H9 (cell line): Measurements from ENCODE around the gene TBPL1. TPM values are rescaled to one million over a fixed set of nuclear protein-coding genes. Genes with fewer than 3 reads are reported as not detected.

Source experiments
- DNase-seq: peaks from one replicate; pipeline ENCODE4 v3.0.0-alpha.2; 2017
- H2AFZ ChIP-seq: one replicate; pipeline ENCODE4 v1.6.1; 2013; ENCODE audit warnings: mild to moderate bottlenecking, low read length, control low read depth, moderate library complexity
- H2AK5ac ChIP-seq: 2 replicates; pipeline ENCODE4 v1.6.1; 2013; ENCODE audit warnings: low read length, control low read depth, mixed read lengths; ENCODE audit not compliant: insufficient read length
- H2BK120ac ChIP-seq: one replicate; pipeline ENCODE4 v1.6.1; 2013; ENCODE audit warnings: low read depth, mild to moderate bottlenecking, low read length, control low read depth, inconsistent platforms; ENCODE audit not compliant: poor library complexity, severe bottlenecking
- H2BK12ac ChIP-seq: 2 replicates; pipeline ENCODE4 v1.6.1; 2013; ENCODE audit warnings: low read length, control low read depth, mixed read lengths, low read depth; ENCODE audit not compliant: insufficient read length
- H2BK15ac ChIP-seq: 2 replicates; pipeline ENCODE4 v1.6.1; 2013; ENCODE audit warnings: low read depth, low read length, control low read depth
- H2BK20ac ChIP-seq: one replicate; pipeline ENCODE4 v1.6.1; 2013; ENCODE audit warnings: low read depth, mild to moderate bottlenecking, low read length, control low read depth, inconsistent platforms; ENCODE audit not compliant: poor library complexity, severe bottlenecking
- H2BK5ac ChIP-seq: 2 replicates; pipeline ENCODE4 v1.6.1; 2013; ENCODE audit warnings: low read length, control low read depth, mixed read lengths; ENCODE audit not compliant: insufficient read length
- H3K14ac ChIP-seq: 2 replicates; pipeline ENCODE4 v1.6.1; 2013; ENCODE audit warnings: low read length, control low read depth; ENCODE audit not compliant: insufficient read depth
- H3K18ac ChIP-seq: 2 replicates; pipeline ENCODE4 v1.6.1; 2013; ENCODE audit warnings: low read depth, mild to moderate bottlenecking, mixed read lengths, low read length, control low read depth; ENCODE audit not compliant: insufficient read length
- H3K23ac ChIP-seq: 2 replicates; pipeline ENCODE4 v1.6.1; 2013; ENCODE audit warnings: low read length, control low read depth, mixed read lengths, low read depth; ENCODE audit not compliant: insufficient read length
- H3K23me2 ChIP-seq: 2 replicates; pipeline ENCODE4 v1.6.1; 2013; ENCODE audit warnings: low read depth, mild to moderate bottlenecking, mixed read lengths, low read length, control low read depth; ENCODE audit not compliant: insufficient read length, poor library complexity, severe bottlenecking
- H3K27ac ChIP-seq: 2 replicates; pipeline ENCODE4 v1.5.1; 2013; ENCODE audit warnings: low read length, control low read depth, mixed read lengths, low read depth; ENCODE audit not compliant: insufficient read length
- H3K27me3 ChIP-seq: 2 replicates; pipeline ENCODE4 v1.6.1; 2013; ENCODE audit warnings: low read length, control low read depth, inconsistent platforms; ENCODE audit not compliant: insufficient read depth
- H3K4ac ChIP-seq: 2 replicates; pipeline ENCODE4 v1.6.1; 2013; ENCODE audit warnings: low read depth, mild to moderate bottlenecking, control low read depth, inconsistent platforms, low read length, moderate library complexity
- H3K4me1 ChIP-seq: 2 replicates; pipeline ENCODE4 v1.6.1; 2013; ENCODE audit warnings: low read length, control low read depth, inconsistent platforms; ENCODE audit not compliant: insufficient read depth
- H3K4me2 ChIP-seq: 2 replicates; pipeline ENCODE4 v1.6.1; 2013; ENCODE audit warnings: low read length, control low read depth, mixed read lengths; ENCODE audit not compliant: insufficient read length, insufficient read depth
- H3K56ac ChIP-seq: 2 replicates; pipeline ENCODE4 v1.6.1; 2013; ENCODE audit warnings: low read depth, mild to moderate bottlenecking, mixed read lengths, low read length, control low read depth; ENCODE audit not compliant: insufficient read length
- H3K79me1 ChIP-seq: 2 replicates; pipeline ENCODE4 v1.6.1; 2013; ENCODE audit warnings: low read depth, mild to moderate bottlenecking, moderate library complexity, low read length, control low read depth, inconsistent platforms; ENCODE audit not compliant: insufficient read depth, poor library complexity, severe bottlenecking
- H3K79me2 ChIP-seq: 2 replicates; pipeline ENCODE4 v1.6.1; 2013; ENCODE audit warnings: low read length, control low read depth, inconsistent platforms; ENCODE audit not compliant: insufficient read depth
- H3K9ac ChIP-seq: 2 replicates; pipeline ENCODE4 v1.6.1; 2013; ENCODE audit warnings: low read length, control low read depth, mixed read lengths; ENCODE audit not compliant: insufficient read length; ENCODE audit errors: extremely low read depth
- H3K9me3 ChIP-seq: one replicate; pipeline ENCODE4 v1.6.1; 2013; ENCODE audit warnings: low read depth, low read length, inconsistent platforms; ENCODE audit not compliant: control insufficient read depth
- H3T11ph ChIP-seq: one replicate; pipeline ENCODE4 v1.6.1; 2013; ENCODE audit warnings: mild to moderate bottlenecking, low read length, control low read depth, inconsistent platforms
- H4K20me1 ChIP-seq: one replicate; pipeline ENCODE4 v1.6.1; 2013; ENCODE audit not compliant: control insufficient read depth, insufficient read length, insufficient read depth
- H4K5ac ChIP-seq: 2 replicates; pipeline ENCODE4 v1.6.1; 2013; ENCODE audit warnings: low read depth, mild to moderate bottlenecking, mixed read lengths, low read length, control low read depth; ENCODE audit not compliant: insufficient read length
- H4K8ac ChIP-seq: replicated peaks from 2 replicates; pipeline ENCODE4 v1.6.1; 2013; ENCODE audit warnings: low read length, control low read depth, mixed read lengths, low read depth; ENCODE audit not compliant: insufficient read length
- H4K91ac ChIP-seq: 2 replicates; pipeline ENCODE4 v1.6.1; 2013; ENCODE audit warnings: low read depth, mild to moderate bottlenecking, moderate library complexity, mixed read lengths, low read length, control low read depth; ENCODE audit not compliant: insufficient read length
- H3K27ac Mint-ChIP-seq, 3 experiments: 2 replicates in 2 of 3; 3 replicates in 1 of 3; pipeline ENCODE4 v1.8.0; 2020 to 2021; ENCODE audit warnings: mixed read lengths in 3 of 3, mild to moderate bottlenecking in 1 of 3, moderate library complexity in 1 of 3
- H3K27me3 Mint-ChIP-seq: 2 replicates; pipeline ENCODE4 v1.8.0; 2021; ENCODE audit warnings: low read depth, mild to moderate bottlenecking, moderate library complexity, mixed read lengths
- H3K36me3 Mint-ChIP-seq, 3 experiments: 2 replicates in 2 of 3; 3 replicates in 1 of 3; pipeline ENCODE4 v1.8.0; 2020 to 2021; ENCODE audit warnings: low read depth in 3 of 3, mixed read lengths in 3 of 3; ENCODE audit not compliant: insufficient read depth in 1 of 3
- H3K4me1 Mint-ChIP-seq, 2 experiments: 2 replicates each; pipeline ENCODE4 v1.8.0; 2020; ENCODE audit warnings: mixed read lengths in 2 of 2
- H3K4me3 Mint-ChIP-seq, 2 experiments: 2 replicates in 1 of 2; 3 replicates in 1 of 2; pipeline ENCODE4 v1.8.0; 2020 to 2021; ENCODE audit warnings: mild to moderate bottlenecking in 2 of 2, mixed read lengths in 2 of 2, moderate library complexity in 1 of 2
- H3K9me3 Mint-ChIP-seq, 2 experiments: 2 replicates in 1 of 2; 3 replicates in 1 of 2; pipeline ENCODE4 v1.8.0; 2020; ENCODE audit warnings: mild to moderate bottlenecking in 2 of 2, mixed read lengths in 2 of 2, moderate library complexity in 1 of 2
- WGBS: extraction: QIAGEN DNeasy Blood & Tissue Kit; methylation state at CpG from one replicate; pipeline ENCODE4 v1.1.7; 2013; ENCODE audit warnings: missing lambda C conversion rate, low lambda C conversion rate, mixed read lengths; ENCODE audit not compliant: insufficient read length; ENCODE audit errors: extremely low coverage; 5-methylcytosine and 5-hydroxymethylcytosine counted together
- total RNA-seq: library from RNA; stranded (reverse); gene quantifications from 2 replicates; pipeline ENCODE4 v1.2.1, GENCODE V29; 2021
- TF ChIP-seq, protein P1 (sequence below): fragments of 200-600 bp; sonication (generic); conservative IDR thresholded peaks from 3 replicates; pipeline ENCODE4 v1.8.0; 2021; ENCODE audit warnings: antibody characterized with exemption, mild to moderate bottlenecking

TBPL1 gene
- total RNA-seq, 1 experiment from 2014 or later = 49.7 TPM

DNA sequence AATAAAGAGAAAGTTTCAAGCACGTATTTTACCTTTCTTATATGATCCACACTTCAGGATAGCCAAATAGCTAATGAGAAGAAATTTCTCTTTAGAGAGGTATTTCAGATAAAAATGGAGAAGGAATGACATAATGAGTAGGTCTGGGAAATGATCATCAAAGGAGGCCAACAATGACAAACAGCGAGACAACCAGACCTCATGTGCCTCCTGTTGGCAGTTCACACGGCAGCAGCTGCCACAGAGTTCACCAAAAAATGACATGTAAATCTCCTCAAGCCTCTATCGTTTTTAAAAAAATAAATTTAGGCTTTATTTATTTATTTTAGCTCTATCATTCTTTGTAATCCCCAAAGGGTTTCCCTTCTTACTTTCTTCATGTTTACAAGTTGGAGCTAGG, 51.7 kb downstream of the TBPL1 start:
- H2BK120ac ChIP-seq = no peak overlapping the region
- no peak overlapping the region for H3K9ac ChIP-seq
- H2AK5ac ChIP-seq = no peak overlapping the region
- H3K27me3 ChIP-seq = no peaks in the 10 kb centered on the region
- no peak overlapping the region for H3K56ac ChIP-seq
- H3K4me2 ChIP-seq = no peak overlapping the region
- no peaks in the 10 kb centered on the region for H3K9me3 ChIP-seq
- no peak overlapping the region for H4K5ac ChIP-seq
- H3K18ac ChIP-seq = no peak overlapping the region
- WGBS = no CpG with 5 or more reads among the region's 4 CpGs
- Mint-ChIP-seq H3K9me3 (no peaks in the 10 kb centered on the region), H3K4me1 (peaks cover 14 to 15% of the 10 kb centered on the region in 2 experiments), H3K4me3 (no peak overlapping the region), H3K27ac (no peak overlapping the region), H3K36me3 (peaks cover 0 to 8% (median 0%) of the 10 kb centered on the region in 3 experiments; a peak in 2 of 7 replicates), H3K27me3 (no peaks in the 10 kb centered on the region; the same call in 1 of the 2 replicates)
- DNase-seq = no peak
- H3K4me1 ChIP-seq = 0 out of 2 replicates have a peak, but pooled peaks cover 2% of the 10 kb centered on the region
- no peak overlapping the region for H4K91ac ChIP-seq
- H3K79me2 ChIP-seq = no peaks in the 10 kb centered on the region
- no peak overlapping the region for H2BK12ac ChIP-seq
- H3K4ac ChIP-seq = no peak overlapping the region
- H3K14ac ChIP-seq = no peak overlapping the region
- H2BK15ac ChIP-seq = no peak overlapping the region
- H3K23me2 ChIP-seq = no peaks in the 10 kb centered on the region
- H3T11ph ChIP-seq = no peak overlapping the region
- no peak overlapping the region for H2AFZ ChIP-seq
- H2BK5ac ChIP-seq = no peak overlapping the region
- H4K8ac ChIP-seq = no peak overlapping the region
- H2BK20ac ChIP-seq = no peak overlapping the region
- TF ChIP-seq, protein P1, sequence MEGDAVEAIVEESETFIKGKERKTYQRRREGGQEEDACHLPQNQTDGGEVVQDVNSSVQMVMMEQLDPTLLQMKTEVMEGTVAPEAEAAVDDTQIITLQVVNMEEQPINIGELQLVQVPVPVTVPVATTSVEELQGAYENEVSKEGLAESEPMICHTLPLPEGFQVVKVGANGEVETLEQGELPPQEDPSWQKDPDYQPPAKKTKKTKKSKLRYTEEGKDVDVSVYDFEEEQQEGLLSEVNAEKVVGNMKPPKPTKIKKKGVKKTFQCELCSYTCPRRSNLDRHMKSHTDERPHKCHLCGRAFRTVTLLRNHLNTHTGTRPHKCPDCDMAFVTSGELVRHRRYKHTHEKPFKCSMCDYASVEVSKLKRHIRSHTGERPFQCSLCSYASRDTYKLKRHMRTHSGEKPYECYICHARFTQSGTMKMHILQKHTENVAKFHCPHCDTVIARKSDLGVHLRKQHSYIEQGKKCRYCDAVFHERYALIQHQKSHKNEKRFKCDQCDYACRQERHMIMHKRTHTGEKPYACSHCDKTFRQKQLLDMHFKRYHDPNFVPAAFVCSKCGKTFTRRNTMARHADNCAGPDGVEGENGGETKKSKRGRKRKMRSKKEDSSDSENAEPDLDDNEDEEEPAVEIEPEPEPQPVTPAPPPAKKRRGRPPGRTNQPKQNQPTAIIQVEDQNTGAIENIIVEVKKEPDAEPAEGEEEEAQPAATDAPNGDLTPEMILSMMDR = peak; percentile 29; the same call in 1 of the 3 replicates
- H4K20me1 ChIP-seq = no peaks in the 10 kb centered on the region
- no peaks in the 10 kb centered on the region for H3K79me1 ChIP-seq
- no peak overlapping the region for H3K23ac ChIP-seq
- H3K27ac ChIP-seq = no peak overlapping the region
